Lower leg skin (tissue), 3 donors: Measurements from ENCODE around the gene SMIM41.

Source experiments
- CTCF ChIP-seq, 3 donors: fragments of 450-650 bp; IDR thresholded peaks; one replicate each; pipeline ENCODE4 v1.5.1; 2016; ENCODE audit warnings: antibody characterized with exemption in 3 of 3, mild to moderate bottlenecking in 3 of 3, moderate library complexity in 2 of 3
- POLR2A ChIP-seq, 2 donors: fragments of 450-650 bp; IDR thresholded peaks; one replicate each; pipeline ENCODE4 v1.6.1; 2016 to 2017; ENCODE audit warnings: antibody characterized with exemption in 2 of 2, mild to moderate bottlenecking in 1 of 2, moderate library complexity in 1 of 2

DNA sequence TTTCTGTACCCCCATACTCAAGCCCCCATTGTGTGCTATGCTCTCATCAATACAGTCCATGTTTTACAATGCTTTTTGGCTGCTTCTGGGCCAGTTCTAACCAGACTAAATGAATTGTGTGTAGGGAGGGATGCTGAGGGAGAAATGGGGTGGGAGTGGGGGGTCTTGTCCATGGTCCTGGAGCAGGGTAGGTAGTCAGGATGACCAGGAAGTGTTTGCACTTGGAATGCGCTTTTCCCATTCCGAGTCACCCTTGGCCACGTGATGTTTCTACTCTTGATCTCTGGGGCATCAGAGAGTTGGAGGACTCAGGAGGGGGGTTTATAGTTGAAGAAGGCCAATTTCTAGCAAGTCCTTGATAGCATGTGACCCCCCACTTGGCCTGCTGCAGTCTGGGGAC, 1.2 kb upstream of the SMIM41 start:
- TF ChIP-seq CTCF (IDR thresholded peaks at IDR 0.05), result no peak
- TF ChIP-seq POLR2A (IDR thresholded peaks at IDR 0.05), result no peak
